Activated naive CD8-positive, alpha-beta T cell treated with anti-CD3 and anti-CD28 coated beads, Interleukin-2, amount 10 ng/mL, durations not matched to agents 7 days and 5 days (primary cell): ENCODE results near the gene CTRB2. TPM values are rescaled to one million over a fixed set of nuclear protein-coding genes. Genes with fewer than 3 reads are reported as not detected.

Source experiments
- ATAC-seq: fragments of 150-1000 bp; cut with Tn5 transposase; one replicate; pipeline ENCODE4 v1.10.0; 2021; ENCODE audit warnings: low read depth, moderate library complexity
- POLR2A ChIA-PET: fragments of 350-600 bp; sonication (Branson Sonifier 250); formaldehyde crosslinking; loops from one replicate; lab custom pipeline; 2021; ENCODE audit warnings: antibody characterized with exemption; lab: Charles Lee
- DNase-seq: peaks from one replicate; pipeline ENCODE4 v3.0.0; 2021
- H3K27ac Mint-ChIP-seq: one replicate; pipeline ENCODE4 v1.8.0; 2022; ENCODE audit warnings: mild to moderate bottlenecking, mixed read lengths
- H3K27me3 Mint-ChIP-seq: one replicate; pipeline ENCODE4 v1.8.0; 2022; ENCODE audit warnings: mild to moderate bottlenecking, moderate library complexity, mixed read lengths
- H3K36me3 Mint-ChIP-seq: one replicate; pipeline ENCODE4 v1.8.0; 2021; ENCODE audit warnings: mild to moderate bottlenecking, mixed read lengths
- H3K4me1 Mint-ChIP-seq: one replicate; pipeline ENCODE4 v1.8.0; 2021; ENCODE audit warnings: mixed read lengths
- H3K4me3 Mint-ChIP-seq: one replicate; pipeline ENCODE4 v1.8.0; 2022; ENCODE audit warnings: mild to moderate bottlenecking, moderate library complexity, mixed read lengths
- H3K9me3 Mint-ChIP-seq: one replicate; pipeline ENCODE4 v1.8.0; 2021; ENCODE audit warnings: mixed read lengths
- total RNA-seq, 2 experiments: library from RNA; stranded (reverse); gene quantifications; one replicate each; pipeline ENCODE4 v1.2.3, GENCODE V29; 2021

The CTRB2 gene
- total RNA-seq, 2 experiments from 2014 or later: not detected

GRCh38 chr16:75237398-75238131, 30.6 kb upstream of the CTRB2 start:
- H3K4me1 Mint-ChIP-seq: peaks cover 1% of the 10 kb centered on the region
- no peaks in the 10 kb centered on the region for H3K36me3 Mint-ChIP-seq
- H3K4me3 Mint-ChIP-seq: no peak overlapping the region
- H3K9me3 Mint-ChIP-seq: no peaks in the 10 kb centered on the region
- POLR2A ChIA-PET: no interaction called here
- no peak for DNase-seq
- H3K27ac Mint-ChIP-seq: no peak overlapping the region
- H3K27me3 Mint-ChIP-seq: peaks cover 2% of the 10 kb centered on the region
- no peak for ATAC-seq

GRCh38 chr16:75236736-75237397, 29.9 kb upstream of the CTRB2 start:
- DNase-seq (no peak), ATAC-seq (no peak)
- Mint-ChIP-seq H3K27me3 (peaks cover 2% of the 10 kb centered on the region), H3K36me3 (no peaks in the 10 kb centered on the region), H3K27ac (no peak overlapping the region), H3K4me1 (peaks cover 1% of the 10 kb centered on the region), H3K4me3 (no peak overlapping the region), H3K9me3 (no peaks in the 10 kb centered on the region)
- POLR2A ChIA-PET: interaction anchor here (0.7 kb wide), 1 partner anchor 157 kb away, joined by 3 read pairs; no protein-coding TSS in a partner anchor

- POLR2A ChIA-PET: interaction anchor here (0.7 kb wide), 1 partner anchor 158 kb away, joined by 3 read pairs; no protein-coding TSS in a partner anchor
- no peak for ATAC-seq
- Mint-ChIP-seq H3K9me3 (no peaks in the 10 kb centered on the region), H3K4me1 (peaks cover 1% of the 10 kb centered on the region), H3K36me3 (no peaks in the 10 kb centered on the region), H3K4me3 (no peak overlapping the region), H3K27ac (no peak overlapping the region), H3K27me3 (peaks cover 2% of the 10 kb centered on the region)
- DNase-seq: no peak
Observed at GRCh38 chr16:75236232-75236631, 29.3 kb upstream of the CTRB2 start.

- Mint-ChIP-seq H3K36me3 (no peaks in the 10 kb centered on the region), H3K9me3 (no peaks in the 10 kb centered on the region), H3K27me3 (peaks cover 2% of the 10 kb centered on the region), H3K27ac (no peak overlapping the region), H3K4me1 (peaks cover 1% of the 10 kb centered on the region), H3K4me3 (no peak overlapping the region)
- DNase-seq (no peak), ATAC-seq (no peak)
- POLR2A ChIA-PET: no interaction called here
Observed at GRCh38 chr16:75235721-75236193, 28.8 kb upstream of the CTRB2 start.

GRCh38 chr16:75234856-75235696, 28.1 kb upstream of the CTRB2 start:
- no peak for ATAC-seq
- Mint-ChIP-seq H3K27ac (no peak overlapping the region), H3K4me3 (no peak overlapping the region), H3K4me1 (peaks cover 1% of the 10 kb centered on the region), H3K36me3 (no peaks in the 10 kb centered on the region), H3K9me3 (no peaks in the 10 kb centered on the region), H3K27me3 (peaks cover 2% of the 10 kb centered on the region)
- no peak for DNase-seq
- POLR2A ChIA-PET: no interaction called here

GRCh38 chr16:75233611-75233938, 26.6 kb upstream of the CTRB2 start:
- Mint-ChIP-seq H3K36me3 (no peaks in the 10 kb centered on the region), H3K9me3 (no peaks in the 10 kb centered on the region), H3K27me3 (peaks cover 2% of the 10 kb centered on the region), H3K4me3 (no peak overlapping the region), H3K4me1 (peaks cover 1% of the 10 kb centered on the region), H3K27ac (no peak overlapping the region)
- POLR2A ChIA-PET: no interaction called here
- no peak for ATAC-seq
- DNase-seq: no peak

GRCh38 chr16:75231570-75231969, 24.6 kb upstream of the CTRB2 start:
- H3K4me3 Mint-ChIP-seq: no peak overlapping the region
- POLR2A ChIA-PET: no interaction called here
- peaks cover 1% of the 10 kb centered on the region for H3K4me1 Mint-ChIP-seq
- H3K27me3 Mint-ChIP-seq: peaks cover 2% of the 10 kb centered on the region
- no peak overlapping the region for H3K27ac Mint-ChIP-seq
- no peaks in the 10 kb centered on the region for H3K36me3 Mint-ChIP-seq
- DNase-seq: no peak
- ATAC-seq: no peak
- H3K9me3 Mint-ChIP-seq: no peaks in the 10 kb centered on the region

- POLR2A ChIA-PET: no interaction called here
Observed at GRCh38 chr16:75230471-75231110, 23.6 kb upstream of the CTRB2 start.

GRCh38 chr16:75229172-75230031, 22.4 kb upstream of the CTRB2 start:
- no peak overlapping the region for H3K27ac Mint-ChIP-seq
- no peak overlapping the region for H3K4me3 Mint-ChIP-seq
- H3K27me3 Mint-ChIP-seq: peaks cover 2% of the 10 kb centered on the region
- H3K4me1 Mint-ChIP-seq: peaks cover 1% of the 10 kb centered on the region
- POLR2A ChIA-PET: no interaction called here
- ATAC-seq (no peak), DNase-seq (no peak)
- H3K9me3 Mint-ChIP-seq: no peaks in the 10 kb centered on the region
- H3K36me3 Mint-ChIP-seq: no peaks in the 10 kb centered on the region

More at GRCh38 chr16:75230471-75231110, 23.6 kb upstream of the CTRB2 start:
- Mint-ChIP-seq H3K4me3 (no peak overlapping the region), H3K9me3 (no peaks in the 10 kb centered on the region), H3K27me3 (peaks cover 2% of the 10 kb centered on the region), H3K4me1 (peaks cover 1% of the 10 kb centered on the region), H3K36me3 (no peaks in the 10 kb centered on the region), H3K27ac (no peak overlapping the region)
- no peak for ATAC-seq
- DNase-seq: no peak

GRCh38 chr16:75228143-75228976, 21.4 kb upstream of the CTRB2 start:
- no peak overlapping the region for H3K4me3 Mint-ChIP-seq
- DNase-seq (no peak), ATAC-seq (no peak)
- H3K4me1 Mint-ChIP-seq: no peaks in the 10 kb centered on the region
- H3K9me3 Mint-ChIP-seq: no peaks in the 10 kb centered on the region
- no peaks in the 10 kb centered on the region for H3K27me3 Mint-ChIP-seq
- H3K27ac Mint-ChIP-seq: no peak overlapping the region
- H3K36me3 Mint-ChIP-seq: no peaks in the 10 kb centered on the region
- POLR2A ChIA-PET: no interaction called here

GRCh38 chr16:75227361-75228142, 20.6 kb upstream of the CTRB2 start:
- ATAC-seq: no peak
- Mint-ChIP-seq H3K27ac (no peak overlapping the region), H3K36me3 (no peaks in the 10 kb centered on the region), H3K4me1 (no peaks in the 10 kb centered on the region), H3K27me3 (no peaks in the 10 kb centered on the region), H3K4me3 (no peak overlapping the region), H3K9me3 (no peaks in the 10 kb centered on the region)
- POLR2A ChIA-PET: no interaction called here
- no peak for DNase-seq
